GM23248 (cell line): ENCODE data around the gene PPP1R37. TPM values are rescaled to one million over a fixed set of nuclear protein-coding genes. Genes with fewer than 3 reads are reported as not detected.

Experiments used
- DNase-seq: peaks from one replicate; pipeline ENCODE4 v3.0.0-alpha.2; 2015
- H2AFZ ChIP-seq: fragments of 200-600 bp; sonication (generic); 2 replicates; pipeline ENCODE4 v1.6.1; 2016; ENCODE audit warnings: antibody characterized with exemption
- H3F3A ChIP-seq: fragments of 200-600 bp; sonication (generic); 2 replicates; pipeline ENCODE4 v1.6.1; 2016; ENCODE audit warnings: mild to moderate bottlenecking, antibody characterized with exemption, mixed run types; ENCODE audit not compliant: insufficient read depth
- H3K27ac ChIP-seq: fragments of 200-600 bp; sonication (generic); 2 replicates; pipeline ENCODE4 v1.5.1; 2016; ENCODE audit warnings: mild to moderate bottlenecking
- H3K27me3 ChIP-seq: fragments of 200-600 bp; sonication (generic); replicated peaks from 2 replicates; pipeline ENCODE4 v1.6.1; 2016; ENCODE audit warnings: mild to moderate bottlenecking; ENCODE audit not compliant: insufficient read depth
- H3K36me3 ChIP-seq: fragments of 200-600 bp; sonication (generic); 2 replicates; pipeline ENCODE4 v1.6.1; 2016; ENCODE audit warnings: low read depth, mild to moderate bottlenecking
- H3K4me1 ChIP-seq: fragments of 200-600 bp; sonication (generic); 2 replicates; pipeline ENCODE4 v1.6.1; 2016; ENCODE audit warnings: mild to moderate bottlenecking; ENCODE audit not compliant: insufficient read depth
- H3K4me2 ChIP-seq: fragments of 200-600 bp; sonication (generic); one replicate; pipeline ENCODE4 v1.6.1; 2016; ENCODE audit warnings: mild to moderate bottlenecking; ENCODE audit not compliant: unreplicated experiment
- H3K4me3 ChIP-seq: fragments of 200-600 bp; sonication (generic); 2 replicates; pipeline ENCODE4 v1.5.1; 2016; ENCODE audit warnings: mild to moderate bottlenecking
- H3K79me2 ChIP-seq: fragments of 200-600 bp; sonication (generic); 2 replicates; pipeline ENCODE4 v1.6.1; 2016; ENCODE audit warnings: mild to moderate bottlenecking; ENCODE audit not compliant: insufficient read depth
- H3K9ac ChIP-seq: fragments of 200-600 bp; sonication (generic); 2 replicates; pipeline ENCODE4 v1.6.1; 2016; ENCODE audit warnings: mild to moderate bottlenecking
- H3K9me2 ChIP-seq: fragments of 200-600 bp; sonication (generic); 2 replicates; pipeline ENCODE4 v1.6.1; 2016; ENCODE audit warnings: mixed run types, mild to moderate bottlenecking, moderate library complexity; ENCODE audit not compliant: insufficient read depth
- H3K9me3 ChIP-seq: fragments of 200-600 bp; sonication (generic); one replicate; pipeline ENCODE4 v1.6.1; 2017; ENCODE audit warnings: low read depth
- H4K20me1 ChIP-seq: fragments of 200-600 bp; sonication (generic); 2 replicates; pipeline ENCODE4 v1.6.0; 2016; ENCODE audit not compliant: insufficient read depth
- EZH2 ChIP-seq: fragments of 200-600 bp; sonication (generic); IDR thresholded peaks from 2 replicates; pipeline ENCODE4 v1.6.1; 2018; ENCODE audit warnings: antibody characterized with exemption, mild to moderate bottlenecking; ENCODE audit not compliant: insufficient read depth, poor library complexity, severe bottlenecking
- EZH2phosphoT487 ChIP-seq: fragments of 200-600 bp; sonication (generic); IDR thresholded peaks from 2 replicates; pipeline ENCODE4 v1.6.1; 2018; ENCODE audit warnings: antibody characterized with exemption, moderate library complexity, mild to moderate bottlenecking, low read depth; ENCODE audit not compliant: insufficient read depth
- WGBS, 2 experiments: methylation state at CpG; one replicate each; pipeline ENCODE4 v1.1.6; 2015 to 2017; ENCODE audit warnings: low lambda C conversion rate in 2 of 2, low coverage in 1 of 2; ENCODE audit errors: missing lambda C conversion rate in 2 of 2; 5-methylcytosine and 5-hydroxymethylcytosine counted together
- in situ Hi-C: fragments of 300-500 bp; cut with MboI; formaldehyde crosslinking; loops from 2 replicates; pipeline ENCODE4 v1.15.0; 2020
- polyA plus RNA-seq: library from polyadenylated mRNA; unstranded; fragments of >200 nt; fragmentation: Nextera tagmentation; extraction: Ambion mirVana; gene quantifications from 2 replicates; pipeline ENCODE4 v1.2.1, GENCODE V29; 2016
- total RNA-seq: library from RNA; depleted of rRNA; stranded (reverse); fragments of >200 nt; shearing (Covaris generic); gene quantifications from 2 replicates; pipeline ENCODE4 v1.2.3, GENCODE V29; 2014; rRNA removed

Gene PPP1R37
- total RNA-seq = 39.2 and 43.8 TPM in 2 replicates
- polyA plus RNA-seq = 1.6 and 1.9 TPM in 2 replicates

DNA sequence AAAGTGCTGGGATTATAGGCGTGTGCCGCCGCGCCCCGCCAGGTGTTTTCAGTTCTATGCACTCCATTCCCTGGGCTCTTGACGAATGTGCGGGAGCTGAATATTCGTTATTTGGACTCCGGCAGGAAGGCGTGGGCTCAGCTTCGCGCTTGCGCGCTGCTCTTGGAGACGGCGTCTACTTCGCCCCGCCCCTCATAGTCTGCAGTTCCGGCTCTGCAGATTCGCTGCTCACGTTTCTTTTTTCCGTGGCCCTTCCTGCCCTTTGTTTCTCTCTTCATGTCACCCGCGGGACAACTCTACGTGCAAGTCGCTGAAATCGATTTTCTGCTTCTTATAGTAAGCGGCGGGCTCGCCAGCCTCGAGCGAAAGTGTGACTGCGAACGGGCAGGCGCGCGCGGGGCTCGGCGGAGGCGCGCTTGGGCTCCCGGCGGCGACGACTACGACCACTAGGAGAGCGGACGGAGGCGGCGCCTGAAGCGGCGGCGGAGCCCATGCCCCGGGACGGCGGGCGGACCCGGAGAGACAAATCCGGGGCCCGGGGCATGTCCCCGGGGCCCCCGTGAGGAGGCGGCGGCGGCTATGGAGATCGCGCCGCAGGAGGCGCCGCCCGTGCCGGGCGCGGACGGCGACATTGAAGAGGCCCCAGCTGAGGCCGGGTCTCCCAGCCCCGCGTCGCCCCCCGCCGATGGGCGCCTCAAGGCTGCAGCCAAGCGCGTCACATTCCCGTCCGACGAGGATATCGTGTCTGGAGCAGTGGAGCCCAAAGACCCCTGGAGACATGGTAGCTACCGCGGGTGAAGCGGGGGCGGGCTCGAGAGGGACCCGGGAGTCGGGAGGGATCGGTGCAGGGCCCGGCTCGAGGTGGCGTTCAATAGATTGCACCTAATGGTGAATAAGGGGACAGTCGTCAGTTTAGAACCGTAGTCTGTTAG, at the start of gene PPP1R37:
PPP1R37 (plus strand) TSS at position 433 of the 932 bp plus-strand sequence; CDS start at position 580, 147 bp downstream.
- DNase-seq = peak; percentile 99
- H3K4me1 ChIP-seq = peaks cover 8% of the 10 kb centered on the region
- in situ Hi-C loops = no loop called here
- peak within 1 kb of the TSS; percentile 99 for H3K4me2 ChIP-seq
- peak within 1 kb of the TSS; percentile 91 for H3K4me3 ChIP-seq
- peak within 1 kb of the TSS; percentile 95 for H3K27ac ChIP-seq
- H3F3A ChIP-seq = peaks cover 19% of the 10 kb centered on the region
- H3K79me2 ChIP-seq = peaks cover 49% of the 10 kb centered on the region
- H3K9ac ChIP-seq = peak within 1 kb of the TSS; percentile 95
- TF ChIP-seq EZH2phosphoT487 (no peak), EZH2 (no peak)
- no peaks in the 10 kb centered on the region for H3K36me3 ChIP-seq
- H3K27me3 ChIP-seq = no peaks in the 10 kb centered on the region
- H4K20me1 ChIP-seq = no peaks in the 10 kb centered on the region
- H2AFZ ChIP-seq = peak within 1 kb of the TSS; percentile 88
- H3K9me2 ChIP-seq = no peaks in the 10 kb centered on the region
- H3K9me3 ChIP-seq = no peaks in the 10 kb centered on the region
- 1% methylated on average over 83 to 101 of the region's 103 CpGs for WGBS, 2 experiments

DNA sequence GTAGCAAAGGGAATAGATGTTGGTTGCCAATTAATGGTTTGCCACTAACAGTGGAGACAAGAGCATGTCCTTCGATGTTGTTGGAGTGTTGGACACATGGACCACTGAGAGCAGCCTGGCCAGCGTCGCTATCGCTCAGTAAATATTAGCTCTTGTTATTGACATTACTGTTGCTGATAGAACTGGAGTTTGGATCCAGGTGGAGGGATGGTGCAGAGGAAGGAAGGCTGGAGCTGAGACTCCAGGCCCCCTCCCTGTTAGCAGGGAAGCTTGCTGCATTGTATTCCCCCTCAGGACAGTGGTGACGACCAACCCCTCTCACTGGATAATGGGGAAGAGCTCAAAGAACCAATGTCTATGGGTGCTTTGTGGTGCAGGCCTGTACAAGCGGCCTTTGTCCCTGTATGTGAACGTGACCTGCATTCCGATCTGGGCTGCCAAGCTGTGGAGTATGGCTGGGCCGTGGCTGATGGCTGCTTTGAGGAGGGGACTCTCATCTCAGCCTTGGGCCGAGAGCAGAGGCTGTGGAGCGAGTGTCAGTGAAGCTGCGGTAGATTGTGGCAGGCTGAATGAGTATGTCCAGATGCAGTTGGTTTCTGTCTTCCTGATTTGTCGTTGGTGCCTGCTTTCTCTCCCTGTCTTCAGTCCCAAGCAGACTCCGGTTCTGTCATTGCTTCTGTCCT, 47.2 kb upstream of the PPP1R37 start:
- Histone ChIP-seq H3K4me3 (no peak overlapping the region), H3K79me2 (peaks cover 100% of the 10 kb centered on the region), H4K20me1 (peaks cover 9% of the 10 kb centered on the region; the same call in 1 of the 2 replicates), H3K9me2 (no peaks in the 10 kb centered on the region), H3K27me3 (no peaks in the 10 kb centered on the region), H3K4me1 (no peaks in the 10 kb centered on the region), H2AFZ (no peak overlapping the region), H3K36me3 (peaks cover 12% of the 10 kb centered on the region; the same call in 1 of the 2 replicates), H3K9me3 (no peaks in the 10 kb centered on the region), H3F3A (no peaks in the 10 kb centered on the region), H3K4me2 (no peak overlapping the region), H3K27ac (no peak overlapping the region), H3K9ac (no peak overlapping the region)
- in situ Hi-C loops = no loop called here
- no peak for DNase-seq
- TF ChIP-seq EZH2phosphoT487 (no peak), EZH2 (no peak)
- 83 to 84% methylated on average over 14 of the region's 14 CpGs for WGBS, 2 experiments

- Histone ChIP-seq H3K36me3 (peaks cover 11% of the 10 kb centered on the region; the same call in 1 of the 2 replicates), H3F3A (no peaks in the 10 kb centered on the region), H3K27ac (no peak overlapping the region), H4K20me1 (peaks cover 9% of the 10 kb centered on the region; the same call in 1 of the 2 replicates), H3K9ac (no peak overlapping the region), H3K9me3 (no peaks in the 10 kb centered on the region), H3K9me2 (no peaks in the 10 kb centered on the region), H2AFZ (no peak overlapping the region), H3K79me2 (peaks cover 100% of the 10 kb centered on the region), H3K27me3 (no peaks in the 10 kb centered on the region), H3K4me1 (no peaks in the 10 kb centered on the region), H3K4me3 (no peak overlapping the region), H3K4me2 (no peak overlapping the region)
- DNase-seq = no peak
- WGBS, 2 experiments = 88 to 94% methylated on average over 7 of the region's 7 CpGs
- TF ChIP-seq EZH2phosphoT487 (no peak), EZH2 (no peak)
- in situ Hi-C loops = no loop called here
Observed at GRCh38 chr19:45046355-45046754, 46.6 kb upstream of the PPP1R37 start.

DNA sequence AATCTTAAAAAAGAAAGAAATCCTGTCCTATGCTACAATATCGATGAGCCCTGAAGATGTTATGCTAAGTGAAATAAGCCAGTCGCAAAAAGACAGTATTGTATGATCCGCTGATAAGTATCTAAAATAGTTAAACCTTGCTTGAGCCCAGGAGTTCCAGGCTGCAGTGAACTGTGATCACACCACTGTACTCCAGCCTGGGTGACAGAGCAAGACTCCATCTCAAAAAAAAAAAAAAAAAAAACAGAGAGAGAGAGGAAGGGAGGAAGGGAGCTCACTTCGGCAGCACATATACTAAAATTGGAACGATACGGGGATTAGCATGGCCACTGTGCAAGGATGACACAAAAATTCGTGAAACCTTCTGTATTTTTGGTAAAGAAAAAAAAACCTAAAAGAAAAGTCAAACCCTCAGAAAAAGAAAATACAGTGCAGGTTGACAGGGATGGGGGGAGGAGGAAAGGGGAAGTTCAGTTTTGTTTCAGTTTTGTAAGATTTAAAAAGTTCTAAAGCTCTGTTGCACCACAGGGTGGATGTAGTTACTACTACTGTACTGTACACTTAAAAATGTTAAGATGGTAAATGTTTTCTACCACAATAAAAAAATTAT, 45.7 kb upstream of the PPP1R37 start:
- Histone ChIP-seq H3F3A (no peaks in the 10 kb centered on the region), H3K4me2 (no peak overlapping the region), H3K27ac (no peak overlapping the region), H3K9ac (no peak overlapping the region), H3K9me2 (no peaks in the 10 kb centered on the region), H3K4me1 (no peaks in the 10 kb centered on the region), H2AFZ (no peak overlapping the region), H3K9me3 (no peaks in the 10 kb centered on the region), H3K36me3 (peaks cover 4% of the 10 kb centered on the region; the same call in 1 of the 2 replicates), H3K27me3 (no peaks in the 10 kb centered on the region), H4K20me1 (peaks cover 9% of the 10 kb centered on the region; the same call in 1 of the 2 replicates), H3K4me3 (no peak overlapping the region), H3K79me2 (peaks cover 100% of the 10 kb centered on the region)
- no peak for DNase-seq
- WGBS, 2 experiments = 68 to 75% methylated on average over 7 of the region's 7 CpGs
- in situ Hi-C loops = no loop called here
- TF ChIP-seq EZH2phosphoT487 = no peak
- no peak for TF ChIP-seq EZH2
